ENCODE results near the gene KRT3. TPM values are rescaled to one million over a fixed set of nuclear protein-coding genes. Genes with fewer than 3 reads are reported as not detected.

The KRT3 gene
- total RNA-seq, 1 experiment from 2014 or later = not detected

DNA sequence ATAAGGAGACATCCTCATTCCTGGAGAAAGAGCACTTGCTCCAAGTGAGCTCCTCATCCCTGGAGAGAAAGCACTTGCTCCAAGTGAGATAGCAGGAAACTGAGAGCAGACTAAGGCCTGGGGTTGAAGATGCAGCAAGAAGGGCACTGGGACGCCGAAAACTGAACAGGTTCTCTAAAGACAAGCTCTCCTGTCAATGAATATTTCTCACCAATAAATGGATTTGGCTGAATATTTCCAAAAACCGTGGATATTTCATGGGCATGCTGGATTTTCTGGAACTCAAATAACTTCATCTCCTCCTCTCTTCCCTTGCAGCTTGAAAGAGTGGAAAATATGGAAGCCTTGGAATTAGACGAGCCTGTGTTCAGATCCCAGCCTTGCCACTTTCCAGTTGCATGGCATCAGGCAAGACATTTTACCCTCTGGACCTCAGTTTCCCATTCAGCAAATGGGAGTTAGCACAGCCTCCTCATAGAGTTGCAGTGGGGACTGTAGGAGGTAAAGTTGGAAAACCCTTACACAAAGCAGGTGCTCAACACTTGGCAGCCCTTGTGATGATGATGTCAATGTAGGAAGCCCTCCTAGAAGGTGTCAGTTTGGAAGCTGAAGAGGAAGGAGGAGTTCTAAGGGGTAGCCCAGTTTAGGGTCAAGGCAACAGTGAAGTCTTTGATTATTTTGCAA lies 14.4 kb downstream of the KRT3 start (continued):
- TF ChIP-seq, protein P1, sequence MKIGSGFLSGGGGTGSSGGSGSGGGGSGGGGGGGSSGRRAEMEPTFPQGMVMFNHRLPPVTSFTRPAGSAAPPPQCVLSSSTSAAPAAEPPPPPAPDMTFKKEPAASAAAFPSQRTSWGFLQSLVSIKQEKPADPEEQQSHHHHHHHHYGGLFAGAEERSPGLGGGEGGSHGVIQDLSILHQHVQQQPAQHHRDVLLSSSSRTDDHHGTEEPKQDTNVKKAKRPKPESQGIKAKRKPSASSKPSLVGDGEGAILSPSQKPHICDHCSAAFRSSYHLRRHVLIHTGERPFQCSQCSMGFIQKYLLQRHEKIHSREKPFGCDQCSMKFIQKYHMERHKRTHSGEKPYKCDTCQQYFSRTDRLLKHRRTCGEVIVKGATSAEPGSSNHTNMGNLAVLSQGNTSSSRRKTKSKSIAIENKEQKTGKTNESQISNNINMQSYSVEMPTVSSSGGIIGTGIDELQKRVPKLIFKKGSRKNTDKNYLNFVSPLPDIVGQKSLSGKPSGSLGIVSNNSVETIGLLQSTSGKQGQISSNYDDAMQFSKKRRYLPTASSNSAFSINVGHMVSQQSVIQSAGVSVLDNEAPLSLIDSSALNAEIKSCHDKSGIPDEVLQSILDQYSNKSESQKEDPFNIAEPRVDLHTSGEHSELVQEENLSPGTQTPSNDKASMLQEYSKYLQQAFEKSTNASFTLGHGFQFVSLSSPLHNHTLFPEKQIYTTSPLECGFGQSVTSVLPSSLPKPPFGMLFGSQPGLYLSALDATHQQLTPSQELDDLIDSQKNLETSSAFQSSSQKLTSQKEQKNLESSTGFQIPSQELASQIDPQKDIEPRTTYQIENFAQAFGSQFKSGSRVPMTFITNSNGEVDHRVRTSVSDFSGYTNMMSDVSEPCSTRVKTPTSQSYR (CRISPR knock-in tag; IDR thresholded peaks at IDR 0.05) = no peak
- TF ChIP-seq SP1 (CRISPR knock-in tag; conservative IDR thresholded peaks at IDR 0.05) (no peak), ZNF671 (CRISPR knock-in tag; IDR thresholded peaks at IDR 0.05) (no peak)

DNA sequence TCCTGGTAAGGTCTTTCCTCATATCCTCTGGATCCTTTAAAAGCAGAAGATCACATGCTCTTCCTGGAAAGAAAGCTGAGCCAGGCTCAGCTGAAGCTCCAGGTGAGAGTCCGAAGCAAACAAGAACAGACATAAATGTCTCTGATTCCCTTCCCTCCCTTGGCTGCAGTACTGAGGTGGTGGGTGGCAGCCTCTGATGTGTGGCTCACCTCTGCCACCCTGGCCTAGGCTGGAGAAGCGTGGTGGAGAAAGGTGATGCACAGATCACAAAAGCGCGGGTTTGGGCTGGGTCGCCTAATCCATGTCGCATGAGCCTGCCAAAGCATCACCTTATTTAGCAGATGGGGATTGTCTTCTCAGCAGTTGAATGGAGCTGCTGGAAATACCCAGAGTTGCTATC lies 16.0 kb downstream of the KRT3 start:
- no peaks in the 10 kb centered on the region for H3K36me3 Mint-ChIP-seq
- H3K27ac Mint-ChIP-seq = no peak overlapping the region
- POLR2A ChIA-PET = no interaction called here
- CTCF ChIA-PET = interaction anchor here (1.3 to 1.5 kb wide), 2 partner anchors 91 kb away, joined by 3 to 4 read pairs; no protein-coding TSS in a partner anchor
- ATAC-seq (no peak), DNase-seq (ENCODE audit: low spot score) (no peak)
- no peak overlapping the region for H3K4me3 Mint-ChIP-seq
- H3K4me1 Mint-ChIP-seq = no peaks in the 10 kb centered on the region
- no peaks in the 10 kb centered on the region for H3K9me3 Mint-ChIP-seq
- no peaks in the 10 kb centered on the region for H3K27me3 Mint-ChIP-seq (ENCODE audit: low read depth)
- TF ChIP-seq CREM (CRISPR knock-in tag; IDR thresholded peaks at IDR 0.05) (no peak), ZNF396 (CRISPR knock-in tag; IDR thresholded peaks at IDR 0.05; ENCODE audit: borderline replicate concordance) (no peak), ZNF671 (CRISPR knock-in tag; IDR thresholded peaks at IDR 0.05) (no peak), ARID4B (CRISPR knock-in tag; IDR thresholded peaks at IDR 0.05; ENCODE audit: borderline replicate concordance) (no peak), JAZF1 (CRISPR knock-in tag; IDR thresholded peaks at IDR 0.05) (no peak), CTCF (IDR thresholded peaks at IDR 0.05) (no peak), ZNF219 (CRISPR knock-in tag; IDR thresholded peaks at IDR 0.05; ENCODE audit: borderline replicate concordance) (no peak), USF1 (CRISPR knock-in tag; IDR thresholded peaks at IDR 0.05) (no peak), SP1 (CRISPR knock-in tag; conservative IDR thresholded peaks at IDR 0.05) (no peak), ZNF425 (CRISPR knock-in tag; conservative IDR thresholded peaks at IDR 0.05) (no peak), SMAD4 (CRISPR knock-in tag; IDR thresholded peaks at IDR 0.05) (no peak), RORB (CRISPR knock-in tag; IDR thresholded peaks at IDR 0.05) (no peak), TP53 (CRISPR knock-in tag; IDR thresholded peaks at IDR 0.05) (no peak), RELA (CRISPR knock-in tag; IDR thresholded peaks at IDR 0.05; ENCODE audit: borderline replicate concordance) (no peak), MXD4 (CRISPR knock-in tag; IDR thresholded peaks at IDR 0.05; ENCODE audit: borderline replicate concordance) (no peak), ZNF263 (CRISPR knock-in tag; IDR thresholded peaks at IDR 0.05; ENCODE audit: low read depth) (no peak)
- TF ChIP-seq, protein P2, sequence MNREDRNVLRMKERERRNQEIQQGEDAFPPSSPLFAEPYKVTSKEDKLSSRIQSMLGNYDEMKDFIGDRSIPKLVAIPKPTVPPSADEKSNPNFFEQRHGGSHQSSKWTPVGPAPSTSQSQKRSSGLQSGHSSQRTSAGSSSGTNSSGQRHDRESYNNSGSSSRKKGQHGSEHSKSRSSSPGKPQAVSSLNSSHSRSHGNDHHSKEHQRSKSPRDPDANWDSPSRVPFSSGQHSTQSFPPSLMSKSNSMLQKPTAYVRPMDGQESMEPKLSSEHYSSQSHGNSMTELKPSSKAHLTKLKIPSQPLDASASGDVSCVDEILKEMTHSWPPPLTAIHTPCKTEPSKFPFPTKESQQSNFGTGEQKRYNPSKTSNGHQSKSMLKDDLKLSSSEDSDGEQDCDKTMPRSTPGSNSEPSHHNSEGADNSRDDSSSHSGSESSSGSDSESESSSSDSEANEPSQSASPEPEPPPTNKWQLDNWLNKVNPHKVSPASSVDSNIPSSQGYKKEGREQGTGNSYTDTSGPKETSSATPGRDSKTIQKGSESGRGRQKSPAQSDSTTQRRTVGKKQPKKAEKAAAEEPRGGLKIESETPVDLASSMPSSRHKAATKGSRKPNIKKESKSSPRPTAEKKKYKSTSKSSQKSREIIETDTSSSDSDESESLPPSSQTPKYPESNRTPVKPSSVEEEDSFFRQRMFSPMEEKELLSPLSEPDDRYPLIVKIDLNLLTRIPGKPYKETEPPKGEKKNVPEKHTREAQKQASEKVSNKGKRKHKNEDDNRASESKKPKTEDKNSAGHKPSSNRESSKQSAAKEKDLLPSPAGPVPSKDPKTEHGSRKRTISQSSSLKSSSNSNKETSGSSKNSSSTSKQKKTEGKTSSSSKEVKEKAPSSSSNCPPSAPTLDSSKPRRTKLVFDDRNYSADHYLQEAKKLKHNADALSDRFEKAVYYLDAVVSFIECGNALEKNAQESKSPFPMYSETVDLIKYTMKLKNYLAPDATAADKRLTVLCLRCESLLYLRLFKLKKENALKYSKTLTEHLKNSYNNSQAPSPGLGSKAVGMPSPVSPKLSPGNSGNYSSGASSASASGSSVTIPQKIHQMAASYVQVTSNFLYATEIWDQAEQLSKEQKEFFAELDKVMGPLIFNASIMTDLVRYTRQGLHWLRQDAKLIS (CRISPR knock-in tag; IDR thresholded peaks at IDR 0.05; ENCODE audit: borderline replicate concordance) = no peak

Measured in WTC11 (cell line).